Measurements from ENCODE around the gene MKI67.
"Not testable (repeated sequence)": the region's sequence is repeated elsewhere in the genome, so short reads cannot be mapped to it uniquely, and the experiment has no call there.

The MKI67 gene

GRCh38 chr10:128105383-128105782 is 20.8 kb downstream of the MKI67 start:
- no peak for DNase-seq

GRCh38 chr10:128103229-128103714 is 23.0 kb downstream of the MKI67 start:
- no peak for DNase-seq

- no peak for DNase-seq
These were observed 23.6 kb downstream of the MKI67 start for GRCh38 chr10:128102480-128103228.

GRCh38 chr10:128101901-128102300 is 24.3 kb downstream of the MKI67 start:
- no peak for DNase-seq

GRCh38 chr10:128099901-128100300 is 26.3 kb downstream of the MKI67 start:
- no peak for DNase-seq

GRCh38 chr10:128098631-128099030 is 27.6 kb downstream of the MKI67 start:
- no peak for DNase-seq

- no peak for DNase-seq
These were observed 28.4 kb downstream of the MKI67 start for GRCh38 chr10:128097783-128098182.

- no peak for DNase-seq
These were observed 29.6 kb downstream of the MKI67 start for GRCh38 chr10:128096486-128097199.

- DNase-seq = no peak
These were observed 30.3 kb downstream of the MKI67 start for GRCh38 chr10:128095753-128096469.

- no peak for DNase-seq
These were observed 31.0 kb downstream of the MKI67 start for GRCh38 chr10:128095027-128095752.

GRCh38 chr10:128094596-128094995 is 31.6 kb downstream of the MKI67 start:
- DNase-seq = not testable (repeated sequence)

- no peak for DNase-seq
These were observed 33.8 kb downstream of the MKI67 start for GRCh38 chr10:128092454-128092853.

- DNase-seq = no peak
These were observed 34.5 kb downstream of the MKI67 start for GRCh38 chr10:128091636-128092210.

GRCh38 chr10:128087884-128088709 is 38.1 kb downstream of the MKI67 start:
- no peak for DNase-seq

GRCh38 chr10:128087146-128087883 is 38.9 kb downstream of the MKI67 start:
- DNase-seq = no peak

GRCh38 chr10:128086003-128086863 is 40.0 kb downstream of the MKI67 start:
- no peak for DNase-seq

GRCh38 chr10:128084991-128085390 is 41.2 kb downstream of the MKI67 start:
- no peak for DNase-seq

GRCh38 chr10:128084364-128084763 is 41.9 kb downstream of the MKI67 start:
- DNase-seq = no peak

- no peak for DNase-seq
These were observed 42.9 kb downstream of the MKI67 start for GRCh38 chr10:128083191-128083895.

All from NCI-H226 (cell line).